Tibial nerve (tissue), 4 donors: ENCODE results near the gene KCP. TPM values are rescaled to one million over a fixed set of nuclear protein-coding genes. Genes with fewer than 3 reads are reported as not detected.

Experiments used
- DNase-seq, 2 donors: peaks; one replicate each; pipeline ENCODE4 v3.0.0-alpha.2; 2019; ENCODE audit warnings: low spot score in 2 of 2
- H3K27ac ChIP-seq, 4 donors: fragments of 200-600 bp; sonication (generic) in 3 of 4; one replicate each; pipeline ENCODE4 v1.5.1; 2017 to 2019; ENCODE audit warnings: mild to moderate bottlenecking in 1 of 4
- H3K27me3 ChIP-seq, 2 donors: fragments of 200-600 bp; sonication (generic) in 1 of 2; one replicate each; pipeline versions ENCODE4 v1.5.1 to v1.6.0; 2017 to 2019
- H3K36me3 ChIP-seq, 3 donors: fragments of 200-600 bp; sonication (generic); one replicate each; pipeline ENCODE4 v1.5.1; 2018 to 2019
- H3K4me1 ChIP-seq, 4 donors: fragments of 200-600 bp; sonication (generic) in 3 of 4; one replicate each; pipeline ENCODE4 v1.5.1; 2017 to 2019
- H3K4me3 ChIP-seq, 4 donors: fragments of 200-600 bp; sonication (generic) in 3 of 4; one replicate each; pipeline ENCODE4 v1.5.1; 2017 to 2019; ENCODE audit warnings: mild to moderate bottlenecking in 1 of 4, moderate library complexity in 1 of 4
- H3K9me3 ChIP-seq, 4 donors: fragments of 200-600 bp; sonication (generic) in 3 of 4; one replicate each; pipeline ENCODE4 v1.5.1; 2017 to 2019
- CTCF ChIP-seq, 5 experiments: fragments of 200-600 bp in 3 of 5; fragments of 450-650 bp in 2 of 5; sonication (generic) in 3 of 5; IDR thresholded peaks; one replicate each; pipeline ENCODE4 v1.5.1; 2016 to 2019; ENCODE audit warnings: antibody characterized with exemption in 5 of 5, mild to moderate bottlenecking in 3 of 5, moderate library complexity in 2 of 5
- EP300 ChIP-seq, 2 donors: sonication (generic); formaldehyde crosslinking; IDR thresholded peaks; one replicate each; pipeline ENCODE4 v1.6.1; 2017; ENCODE audit warnings: antibody characterized with exemption in 2 of 2, mild to moderate bottlenecking in 1 of 2
- POLR2A ChIP-seq, 2 donors: fragments of 450-650 bp; IDR thresholded peaks; one replicate each; pipeline ENCODE4 v1.6.1; 2017; ENCODE audit warnings: antibody characterized with exemption in 2 of 2, mild to moderate bottlenecking in 2 of 2, moderate library complexity in 2 of 2
- WGBS, 2 donors: methylation state at CpG; one replicate each; pipeline ENCODE4 v1.1.5; 2018; 5-methylcytosine and 5-hydroxymethylcytosine counted together
- total RNA-seq, 4 donors: library from RNA; depleted of rRNA; stranded (reverse); fragments of >200 nt; gene quantifications; one replicate each; pipeline ENCODE4 v1.1.0, GENCODE V29; 2016

KCP gene
- total RNA-seq, 4 donors from 2014 or later, result 0.21 to 0.90 (median 0.40) TPM

- H3K9me3 ChIP-seq, result no peaks in the 10 kb centered on the region
- peaks cover 0 to 51% (median 29%) of the 10 kb centered on the region in 4 donors for H3K4me1 ChIP-seq
- H3K27ac ChIP-seq, result peak overlapping the region; percentile 20 to 79 (median 66)
- 23 to 40% methylated on average over 2 of the region's 2 CpGs for WGBS, 2 donors
- no peaks in the 10 kb centered on the region for H3K36me3 ChIP-seq
- DNase-seq, result no peak
- TF ChIP-seq CTCF (IDR thresholded peaks at IDR 0.05) (no peak), POLR2A (IDR thresholded peaks at IDR 0.05) (no peak), EP300 (IDR thresholded peaks at IDR 0.05) (no peak)
- H3K4me3 ChIP-seq, result peak overlapping the region in 1 of 4 donors; percentile 59
- H3K27me3 ChIP-seq, result peaks cover 0 to 35% of the 10 kb centered on the region in 2 donors
Measured at GRCh38 chr7:128832880-128833147, 77.7 kb downstream of the KCP start.

GRCh38 chr7:128831994-128832879, 78.3 kb downstream of the KCP start:
- WGBS, 2 donors, result 28 to 31% methylated on average over 17 to 21 of the region's 22 CpGs
- Histone ChIP-seq H3K36me3 (no peaks in the 10 kb centered on the region), H3K27ac (peak overlapping the region; percentile 20 to 79 (median 66)), H3K27me3 (peaks cover 0 to 35% of the 10 kb centered on the region in 2 donors), H3K4me1 (peaks cover 0 to 51% (median 29%) of the 10 kb centered on the region in 4 donors), H3K9me3 (no peaks in the 10 kb centered on the region), H3K4me3 (peak overlapping the region in 2 of 4 donors; percentile 42 to 59)
- TF ChIP-seq CTCF (IDR thresholded peaks at IDR 0.05) (no peak), EP300 (IDR thresholded peaks at IDR 0.05) (no peak), POLR2A (IDR thresholded peaks at IDR 0.05) (no peak)
- DNase-seq, result no peak

- peaks cover 0 to 50% (median 29%) of the 10 kb centered on the region in 4 donors for H3K4me1 ChIP-seq
- H3K9me3 ChIP-seq, result no peaks in the 10 kb centered on the region
- no peaks in the 10 kb centered on the region for H3K36me3 ChIP-seq
- peaks cover 0 to 35% of the 10 kb centered on the region in 2 donors for H3K27me3 ChIP-seq
- peak overlapping the region; percentile 42 to 75 (median 50) for H3K4me3 ChIP-seq
- H3K27ac ChIP-seq, result peak overlapping the region; percentile 10 to 79 (median 66)
- no peak for DNase-seq
- 17 to 22% methylated on average over 18 to 28 of the region's 33 CpGs for WGBS, 2 donors
- no peak for TF ChIP-seq EP300 (IDR thresholded peaks at IDR 0.05)
- TF ChIP-seq CTCF (IDR thresholded peaks at IDR 0.05), result no peak
- no peak for TF ChIP-seq POLR2A (IDR thresholded peaks at IDR 0.05)
Measured at GRCh38 chr7:128831178-128831993, 79.1 kb downstream of the KCP start.

GRCh38 chr7:128830231-128831177, 80.0 kb downstream of the KCP start, which contains the start of gene FLNC:
FLNC (plus strand) TSS chr7:128830406; CDS start chr7:128830638, 232 bp downstream.
- no peak for DNase-seq
- 2 to 6% methylated on average over 17 to 49 of the region's 109 CpGs for WGBS, 2 donors
- no peaks in the 10 kb centered on the region for H3K36me3 ChIP-seq
- TF ChIP-seq CTCF (IDR thresholded peaks at IDR 0.05), result no peak
- peak in 1 of 2 donors; percentile 13 for TF ChIP-seq EP300 (IDR thresholded peaks at IDR 0.05)
- no peak for TF ChIP-seq POLR2A (IDR thresholded peaks at IDR 0.05)
- peaks cover 0 to 35% of the 10 kb centered on the region in 2 donors for H3K27me3 ChIP-seq
- H3K9me3 ChIP-seq, result no peaks in the 10 kb centered on the region
- peak within 1 kb of the TSS; percentile 36 to 74 (median 60) for H3K27ac ChIP-seq
- peaks cover 0 to 44% (median 29%) of the 10 kb centered on the region in 4 donors for H3K4me1 ChIP-seq
- H3K4me3 ChIP-seq, result peak within 1 kb of the TSS; percentile 42 to 75 (median 50)
